Osteoblast (primary cell): ENCODE data around the gene GNB4. TPM values are rescaled to one million over a fixed set of nuclear protein-coding genes. Genes with fewer than 3 reads are reported as not detected.

Source experiments
- DNase-seq: peaks from one replicate; pipeline ENCODE4 v3.0.0; 2011; ENCODE audit warnings: low spot score, mixed read lengths; ENCODE audit not compliant: insufficient read length; ENCODE audit errors: missing footprints
- H2AFZ ChIP-seq: 2 replicates; pipeline ENCODE4 v1.6.0; 2011; ENCODE audit warnings: mild to moderate bottlenecking, low read length
- H3K27ac ChIP-seq: 2 replicates; pipeline ENCODE4 v1.5.1; 2011; ENCODE audit warnings: mild to moderate bottlenecking, low read depth, low read length, moderate library complexity
- H3K27me3 ChIP-seq: 2 replicates; pipeline ENCODE4 v1.6.0; 2012; ENCODE audit warnings: mild to moderate bottlenecking, control low read depth, inconsistent platforms, low read length, moderate library complexity; ENCODE audit not compliant: insufficient read depth
- H3K36me3 ChIP-seq: 2 replicates; pipeline ENCODE4 v1.5.1; 2011; ENCODE audit warnings: mild to moderate bottlenecking, low read length, control low read depth, moderate library complexity; ENCODE audit not compliant: insufficient read depth
- H3K4me1 ChIP-seq: 2 replicates; pipeline ENCODE4 v1.5.1; 2011; ENCODE audit warnings: mild to moderate bottlenecking, low read length, control low read depth, moderate library complexity; ENCODE audit not compliant: insufficient read depth
- H3K4me2 ChIP-seq: 2 replicates; pipeline ENCODE4 v1.6.0; 2011; ENCODE audit warnings: mild to moderate bottlenecking, low read length; ENCODE audit not compliant: insufficient read depth
- H3K4me3 ChIP-seq: fragments of 200-600 bp; sonication (generic); 3 replicates; pipeline ENCODE4 v1.5.1; 2012; ENCODE audit warnings: mild to moderate bottlenecking, low read length, inconsistent platforms; ENCODE audit not compliant: insufficient read depth
- H3K79me2 ChIP-seq: 2 replicates; pipeline ENCODE4 v1.6.0; 2012; ENCODE audit warnings: mild to moderate bottlenecking, low read length, control low read depth, inconsistent platforms; ENCODE audit not compliant: insufficient read depth
- H3K9me3 ChIP-seq: 2 replicates; pipeline ENCODE4 v1.5.1; 2011; ENCODE audit warnings: low read depth, low read length, control low read depth
- H4K20me1 ChIP-seq: 2 replicates; pipeline ENCODE4 v1.6.0; 2012; ENCODE audit warnings: mild to moderate bottlenecking, low read length, control low read depth; ENCODE audit not compliant: insufficient read depth
- CTCF ChIP-seq: IDR thresholded peaks from 2 replicates; pipeline ENCODE4 v1.5.1; 2011; ENCODE audit warnings: mild to moderate bottlenecking, low read depth, low read length, moderate library complexity; ENCODE audit errors: extremely low read depth
- total RNA-seq: library from RNA; depleted of rRNA; stranded (reverse); fragments of >200 nt; gene quantifications from 2 replicates; pipeline ENCODE4 v1.2.3, GENCODE V29; 2012

GNB4 gene
- total RNA-seq, 1 donor = 92.3 TPM

GRCh38 chr3:179455954-179456353 is 4.7 kb upstream of the GNB4 start:
- peaks cover 8% of the 10 kb centered on the region for H3K4me1 ChIP-seq
- no peak for DNase-seq
- H3K27ac ChIP-seq = no peak overlapping the region
- H2AFZ ChIP-seq = peak overlapping the region; percentile 16
- H4K20me1 ChIP-seq = no peaks in the 10 kb centered on the region
- no peaks in the 10 kb centered on the region for H3K36me3 ChIP-seq
- no peaks in the 10 kb centered on the region for H3K9me3 ChIP-seq
- TF ChIP-seq CTCF = no peak
- H3K79me2 ChIP-seq = no peaks in the 10 kb centered on the region
- no peaks in the 10 kb centered on the region for H3K27me3 ChIP-seq
- H3K4me2 ChIP-seq = no peak overlapping the region
- H3K4me3 ChIP-seq = no peak overlapping the region

- H3K27me3 ChIP-seq = no peaks in the 10 kb centered on the region
- no peak overlapping the region for H2AFZ ChIP-seq
- TF ChIP-seq CTCF = no peak
- H4K20me1 ChIP-seq = no peaks in the 10 kb centered on the region
- H3K36me3 ChIP-seq = no peaks in the 10 kb centered on the region
- peaks cover 10% of the 10 kb centered on the region for H3K79me2 ChIP-seq
- H3K4me3 ChIP-seq = no peak overlapping the region
- H3K27ac ChIP-seq = no peak overlapping the region
- DNase-seq = no peak
- H3K9me3 ChIP-seq = no peaks in the 10 kb centered on the region
- H3K4me1 ChIP-seq = peaks cover 8% of the 10 kb centered on the region
- H3K4me2 ChIP-seq = no peak overlapping the region
These were observed 3.6 kb upstream of the GNB4 start for GRCh38 chr3:179454887-179455286.

- Histone ChIP-seq H3K4me2 (no peak overlapping the region), H3K36me3 (no peaks in the 10 kb centered on the region), H3K79me2 (peaks cover 19% of the 10 kb centered on the region), H3K27me3 (no peaks in the 10 kb centered on the region), H2AFZ (no peak overlapping the region), H3K9me3 (no peaks in the 10 kb centered on the region), H3K4me3 (no peak overlapping the region), H4K20me1 (no peaks in the 10 kb centered on the region), H3K27ac (no peak overlapping the region), H3K4me1 (peaks cover 17% of the 10 kb centered on the region)
- no peak for DNase-seq
- TF ChIP-seq CTCF = no peak
These were observed 2.7 kb upstream of the GNB4 start for GRCh38 chr3:179453967-179454366.

GRCh38 chr3:179452872-179453271 is 1.6 kb upstream of the GNB4 start:
- Histone ChIP-seq H3K9me3 (no peaks in the 10 kb centered on the region), H3K4me2 (no peak overlapping the region), H2AFZ (no peak overlapping the region), H3K27ac (no peak overlapping the region), H3K4me3 (no peak overlapping the region), H3K27me3 (no peaks in the 10 kb centered on the region), H4K20me1 (no peaks in the 10 kb centered on the region), H3K4me1 (peaks cover 18% of the 10 kb centered on the region), H3K36me3 (no peaks in the 10 kb centered on the region), H3K79me2 (peaks cover 30% of the 10 kb centered on the region)
- DNase-seq = no peak
- no peak for TF ChIP-seq CTCF
